Esophagus muscularis mucosa (tissue), 4 donors: ENCODE data around the gene TESMIN. TPM values are rescaled to one million over a fixed set of nuclear protein-coding genes. Genes with fewer than 3 reads are reported as not detected.

Experiments
- DNase-seq: peaks from one replicate; pipeline ENCODE4 v3.0.0-alpha.2; 2017; ENCODE audit errors: extremely low spot score
- H3K27ac ChIP-seq, 4 donors: fragments of 200-600 bp; sonication (generic); replicated peaks in 1 of 4; 1 replicate in 3 of 4; 2 replicates in 1 of 4; pipeline ENCODE4 v1.5.1; 2016 to 2019; ENCODE audit warnings: mild to moderate bottlenecking in 1 of 4
- H3K27me3 ChIP-seq, 4 donors: fragments of 200-600 bp; sonication (generic); one replicate each; pipeline versions ENCODE4 v1.5.1 to v1.6.0; 2016 to 2019
- H3K36me3 ChIP-seq, 4 donors: fragments of 200-600 bp; sonication (generic); one replicate each; pipeline ENCODE4 v1.5.1; 2016 to 2019
- H3K4me1 ChIP-seq, 4 donors: fragments of 200-600 bp; sonication (generic); one replicate each; pipeline ENCODE4 v1.5.1; 2016 to 2019
- H3K4me3 ChIP-seq, 4 donors: fragments of 200-600 bp; sonication (generic); 1 replicate in 2 of 4; 2 replicates in 2 of 4; pipeline ENCODE4 v1.5.1; 2016 to 2019; ENCODE audit warnings: mild to moderate bottlenecking in 4 of 4, moderate library complexity in 1 of 4
- H3K9me3 ChIP-seq, 4 donors: fragments of 200-600 bp; sonication (generic); 1 replicate in 3 of 4; 2 replicates in 1 of 4; pipeline ENCODE4 v1.5.1; 2016 to 2019
- CTCF ChIP-seq, 3 experiments: fragments of 200-600 bp in 2 of 3; fragments of 450-650 bp in 1 of 3; sonication (generic) in 2 of 3; IDR thresholded peaks; one replicate each; pipeline ENCODE4 v1.5.1; 2017 to 2019; ENCODE audit warnings: antibody characterized with exemption in 3 of 3, mild to moderate bottlenecking in 2 of 3, moderate library complexity in 1 of 3
- EP300 ChIP-seq: sonication (generic); formaldehyde crosslinking; IDR thresholded peaks from one replicate; pipeline ENCODE4 v1.6.1; 2017; ENCODE audit warnings: antibody characterized with exemption
- POLR2A ChIP-seq: fragments of 450-650 bp; IDR thresholded peaks from one replicate; pipeline ENCODE4 v1.6.1; 2017; ENCODE audit warnings: antibody characterized with exemption, moderate library complexity, mild to moderate bottlenecking, low read depth
- POLR2AphosphoS5 ChIP-seq, 2 donors: sonication (generic); formaldehyde crosslinking; IDR thresholded peaks; one replicate each; pipeline ENCODE4 v1.6.1; 2017; ENCODE audit warnings: antibody characterized with exemption in 2 of 2
- WGBS: methylation state at CpG from one replicate; pipeline ENCODE4 v1.1.5; 2018; 5-methylcytosine and 5-hydroxymethylcytosine counted together
- intact Hi-C: fragments of 100-400 bp; cut with DNase I; formaldehyde crosslinking; loops from one replicate; pipeline ENCODE4 v1.15.1; 2023
- total RNA-seq, 4 donors: library from RNA; depleted of rRNA; stranded (reverse); fragments of >200 nt; gene quantifications; one replicate each; pipeline versions ENCODE4 v1.1.0 to v1.2.1, GENCODE V29; 2016

Gene TESMIN
- total RNA-seq, 4 donors from 2014 or later: 0.78 to 2.5 (median 1.4) TPM

- WGBS: 8% methylated on average over 37 of the region's 113 CpGs
- intact Hi-C loops: no loop called here
- Histone ChIP-seq H3K36me3 (no peaks in the 10 kb centered on the region), H3K9me3 (no peaks in the 10 kb centered on the region), H3K4me3 (peak within 1 kb of the TSS; percentile 36 to 52 (median 48)), H3K27me3 (peaks cover 5 to 62% (median 28%) of the 10 kb centered on the region in 4 donors), H3K4me1 (peaks cover 12 to 18% (median 14%) of the 10 kb centered on the region in 4 donors), H3K27ac (no peak within 1 kb of the TSS)
- no peak for DNase-seq
- TF ChIP-seq POLR2A: no peak
- TF ChIP-seq CTCF (IDR thresholded peaks at IDR 0.05): no peak
- no peak for TF ChIP-seq EP300
- TF ChIP-seq POLR2AphosphoS5 (IDR thresholded peaks at IDR 0.05): no peak
These were observed 66.6 kb downstream of the TESMIN start, which contains the start of gene GAL for GRCh38 chr11:68684385-68685356. Gene GAL, plus strand, starts transcription at chr11:68684544. Its CDS starts 380 bp downstream, at chr11:68684924.

GRCh38 chr11:68683536-68684384, 67.6 kb downstream of the TESMIN start:
- peak overlapping the region; percentile 36 to 52 (median 48) for H3K4me3 ChIP-seq
- intact Hi-C loops: no loop called here
- no peaks in the 10 kb centered on the region for H3K9me3 ChIP-seq
- H3K4me1 ChIP-seq: peaks cover 12 to 18% (median 14%) of the 10 kb centered on the region in 4 donors
- no peak for DNase-seq
- H3K27me3 ChIP-seq: peaks cover 5 to 59% (median 26%) of the 10 kb centered on the region in 4 donors
- H3K27ac ChIP-seq: no peak overlapping the region
- 53% methylated on average over 3 of the region's 37 CpGs for WGBS
- no peaks in the 10 kb centered on the region for H3K36me3 ChIP-seq
- TF ChIP-seq EP300 (no peak), POLR2AphosphoS5 (IDR thresholded peaks at IDR 0.05) (no peak), POLR2A (no peak), CTCF (IDR thresholded peaks at IDR 0.05) (no peak)

GRCh38 chr11:68683121-68683520, 68.2 kb downstream of the TESMIN start:
- TF ChIP-seq EP300: no peak
- Histone ChIP-seq H3K27me3 (peaks cover 5 to 54% (median 26%) of the 10 kb centered on the region in 4 donors), H3K4me1 (peaks cover 12 to 18% (median 14%) of the 10 kb centered on the region in 4 donors), H3K4me3 (no peak overlapping the region), H3K9me3 (no peaks in the 10 kb centered on the region), H3K27ac (no peak overlapping the region), H3K36me3 (no peaks in the 10 kb centered on the region)
- no peak for DNase-seq
- intact Hi-C loops: no loop called here
- 75% methylated on average over 7 of the region's 7 CpGs for WGBS

GRCh38 chr11:68682531-68682961, 68.8 kb downstream of the TESMIN start:
- H3K4me3 ChIP-seq: no peak overlapping the region

More at GRCh38 chr11:68682531-68682961, 68.8 kb downstream of the TESMIN start:
- WGBS: 73% methylated on average over 5 of the region's 9 CpGs
- no peak for TF ChIP-seq POLR2A
- TF ChIP-seq CTCF (IDR thresholded peaks at IDR 0.05): no peak
- TF ChIP-seq POLR2AphosphoS5 (IDR thresholded peaks at IDR 0.05): no peak
- no peak for TF ChIP-seq EP300
- H3K4me1 ChIP-seq: peaks cover 12 to 18% (median 17%) of the 10 kb centered on the region in 4 donors
- no peak for DNase-seq
- H3K9me3 ChIP-seq: no peaks in the 10 kb centered on the region
- intact Hi-C loops: no loop called here
- no peaks in the 10 kb centered on the region for H3K36me3 ChIP-seq
- H3K27ac ChIP-seq: no peak overlapping the region
- H3K27me3 ChIP-seq: peaks cover 5 to 48% (median 26%) of the 10 kb centered on the region in 4 donors
